HG02840 (cell line): ENCODE data around the gene UGT2B7.

Experiments
- ATAC-seq: cut with Tn5 transposase; IDR thresholded peaks from one replicate; pipeline ENCODE4 v1.9.1; 2021; ENCODE audit warnings: mild to moderate bottlenecking, moderate library complexity, moderate number of reproducible peaks; ENCODE audit not compliant: unreplicated experiment, low FRiP score

Gene UGT2B7

GRCh38 chr4:69141320-69141719 is 45.0 kb downstream of the UGT2B7 start:
- ATAC-seq: no peak

- no peak for ATAC-seq
Measured at GRCh38 chr4:69147334-69147733, 51.1 kb downstream of the UGT2B7 start.

- no peak for ATAC-seq
Measured at GRCh38 chr4:69154021-69154420, 57.7 kb downstream of the UGT2B7 start.

GRCh38 chr4:69156913-69157312 is 60.6 kb downstream of the UGT2B7 start:
- no peak for ATAC-seq
